ENCODE data around the gene DDO.

- TF ChIP-seq, protein P1, sequence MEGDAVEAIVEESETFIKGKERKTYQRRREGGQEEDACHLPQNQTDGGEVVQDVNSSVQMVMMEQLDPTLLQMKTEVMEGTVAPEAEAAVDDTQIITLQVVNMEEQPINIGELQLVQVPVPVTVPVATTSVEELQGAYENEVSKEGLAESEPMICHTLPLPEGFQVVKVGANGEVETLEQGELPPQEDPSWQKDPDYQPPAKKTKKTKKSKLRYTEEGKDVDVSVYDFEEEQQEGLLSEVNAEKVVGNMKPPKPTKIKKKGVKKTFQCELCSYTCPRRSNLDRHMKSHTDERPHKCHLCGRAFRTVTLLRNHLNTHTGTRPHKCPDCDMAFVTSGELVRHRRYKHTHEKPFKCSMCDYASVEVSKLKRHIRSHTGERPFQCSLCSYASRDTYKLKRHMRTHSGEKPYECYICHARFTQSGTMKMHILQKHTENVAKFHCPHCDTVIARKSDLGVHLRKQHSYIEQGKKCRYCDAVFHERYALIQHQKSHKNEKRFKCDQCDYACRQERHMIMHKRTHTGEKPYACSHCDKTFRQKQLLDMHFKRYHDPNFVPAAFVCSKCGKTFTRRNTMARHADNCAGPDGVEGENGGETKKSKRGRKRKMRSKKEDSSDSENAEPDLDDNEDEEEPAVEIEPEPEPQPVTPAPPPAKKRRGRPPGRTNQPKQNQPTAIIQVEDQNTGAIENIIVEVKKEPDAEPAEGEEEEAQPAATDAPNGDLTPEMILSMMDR (conservative IDR thresholded peaks at IDR 0.05; ENCODE audit: low read depth, low read length) = no peak
- no peak for TF ChIP-seq EZH2 (IDR thresholded peaks at IDR 0.05; ENCODE audit: borderline replicate concordance, low read depth, low read length, poor library complexity, severe bottlenecking)
Measured at GRCh38 chr6:110351986-110352385, 63.4 kb downstream of the DDO start.
